NT2/D1 (cell line): ENCODE results near the gene FKBP9.

Experiments used
- SUZ12 ChIP-seq: IDR thresholded peaks from 2 replicates; pipeline ENCODE4 v1.6.1; 2011; ENCODE audit not compliant: insufficient read length, insufficient read depth; ENCODE audit errors: extremely low read depth
- YY1 ChIP-seq: IDR thresholded peaks from 2 replicates; pipeline ENCODE4 v1.6.1; 2011; ENCODE audit not compliant: insufficient read length, insufficient read depth

DNA sequence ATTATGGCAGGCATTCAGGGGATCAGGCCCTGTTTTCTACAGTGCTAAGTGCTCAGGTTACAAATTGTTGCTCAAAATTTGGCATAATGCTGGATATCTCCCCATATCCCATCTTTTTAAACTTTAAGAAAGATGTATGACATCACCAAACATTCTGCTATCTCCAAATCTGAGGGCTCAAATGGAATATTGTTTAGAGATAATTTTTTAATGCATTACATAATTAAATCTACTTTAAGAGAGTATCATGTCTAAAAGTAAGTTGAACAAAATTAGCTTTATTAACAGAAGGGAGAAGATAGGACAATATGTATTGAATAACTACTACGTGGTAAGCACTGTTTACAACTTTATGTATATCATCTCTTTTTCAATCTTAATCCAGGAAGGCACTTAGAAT, 91.5 kb downstream of the FKBP9 start:
- no peak for TF ChIP-seq YY1
- no peak for TF ChIP-seq SUZ12
